ENCODE measurements around the gene SYNJ2. TPM values are rescaled to one million over a fixed set of nuclear protein-coding genes. Genes with fewer than 3 reads are reported as not detected.

Gene SYNJ2
- total RNA-seq, 1 experiment from 2014 or later, result 24.5 TPM

GRCh38 chr6:158002249-158002950, 20.7 kb downstream of the SYNJ2 start:
- no peak overlapping the region for H3K4me2 ChIP-seq (ENCODE audit: insufficient read depth, insufficient read length, low read length)
- H3K9me3 ChIP-seq (ENCODE audit: control insufficient read depth, low read depth, low read length), result no peaks in the 10 kb centered on the region
- no peak overlapping the region for H2BK5ac ChIP-seq (ENCODE audit: insufficient read length, low read length)
- no peak overlapping the region for H3K4ac ChIP-seq (ENCODE audit: low read depth, low read length)
- no peak overlapping the region for H3T11ph ChIP-seq (ENCODE audit: low read length)
- no peaks in the 10 kb centered on the region for H3K79me1 ChIP-seq (ENCODE audit: insufficient read depth, low read depth, low read length, poor library complexity, severe bottlenecking)
- no peak overlapping the region for H2AFZ ChIP-seq (ENCODE audit: low read length)
- no peaks in the 10 kb centered on the region for H4K20me1 ChIP-seq (ENCODE audit: control insufficient read depth, insufficient read depth, insufficient read length)
- DNase-seq, result no peak
- H2BK12ac ChIP-seq (ENCODE audit: insufficient read length, low read depth, low read length), result no peak overlapping the region
- peaks cover 3 to 8% (median 7%) of the 10 kb centered on the region in 3 experiments; a peak in 5 of 7 replicates for H3K36me3 Mint-ChIP-seq (ENCODE audit: insufficient read depth in 1 of 3, low read depth in 3 of 3)
- H3K23ac ChIP-seq (ENCODE audit: insufficient read length, low read depth, low read length), result no peak overlapping the region
- H4K8ac ChIP-seq (replicated peaks; ENCODE audit: insufficient read length, low read depth, low read length), result no peak overlapping the region
- no peak overlapping the region for H3K56ac ChIP-seq (ENCODE audit: insufficient read length, low read depth, low read length)
- no peak overlapping the region for H4K91ac ChIP-seq (ENCODE audit: insufficient read length, low read depth, low read length)
- H3K9ac ChIP-seq (ENCODE audit: extremely low read depth, insufficient read length, low read length), result no peak overlapping the region
- no peak overlapping the region for H2BK15ac ChIP-seq (ENCODE audit: low read depth, low read length)
- no peaks in the 10 kb centered on the region for H3K27me3 ChIP-seq (ENCODE audit: insufficient read depth, low read length)
- H3K23me2 ChIP-seq (ENCODE audit: insufficient read length, low read depth, low read length, poor library complexity, severe bottlenecking), result no peaks in the 10 kb centered on the region
- TF ChIP-seq CTCF (conservative IDR thresholded peaks at IDR 0.05), result no peak
- no peak overlapping the region for H3K27ac ChIP-seq (ENCODE audit: insufficient read length, low read depth, low read length)
- H2AK5ac ChIP-seq (ENCODE audit: insufficient read length, low read length), result no peak overlapping the region
- H3K4me1 ChIP-seq (ENCODE audit: insufficient read depth, low read length), result peaks cover 16% of the 10 kb centered on the region; the same call in 1 of the 2 replicates
- no peaks in the 10 kb centered on the region; the same call in 1 of the 2 replicates for H3K79me2 ChIP-seq (ENCODE audit: insufficient read depth, low read length)
- peak overlapping the region; percentile 41 to 82 (median 49); a peak in 4 of 7 replicates for H3K27ac Mint-ChIP-seq
- H4K5ac ChIP-seq (ENCODE audit: insufficient read length, low read depth, low read length), result no peak overlapping the region
- no peaks in the 10 kb centered on the region; the same call in 1 of the 2 replicates for H3K27me3 Mint-ChIP-seq (ENCODE audit: low read depth)
- H2BK20ac ChIP-seq (ENCODE audit: low read depth, low read length, poor library complexity, severe bottlenecking), result no peak overlapping the region
- no peak overlapping the region for H3K14ac ChIP-seq (ENCODE audit: insufficient read depth, low read length)
- WGBS (ENCODE audit: extremely low coverage, insufficient read length, low lambda C conversion rate), result no CpG with 5 or more reads among the region's 6 CpGs
- peaks cover 49 to 51% of the 10 kb centered on the region in 2 experiments for H3K4me1 Mint-ChIP-seq
- no peak overlapping the region for H3K4me3 Mint-ChIP-seq
- H3K18ac ChIP-seq (ENCODE audit: insufficient read length, low read depth, low read length), result peak overlapping the region; percentile 10
- H2BK120ac ChIP-seq (ENCODE audit: low read depth, low read length, poor library complexity, severe bottlenecking), result no peak overlapping the region
- H3K9me3 Mint-ChIP-seq, result peaks cover 0 to 4% of the 10 kb centered on the region in 2 experiments; a peak in 1 of 5 replicates
